ENCODE data around the gene AHRR.

GRCh38 chr5:428219-428618, 106.7 kb downstream of the AHRR start:
- TF ChIP-seq CTCF (conservative IDR thresholded peaks at IDR 0.05; ENCODE audit: low read length) (no peak), EZH2phosphoT487 (IDR thresholded peaks at IDR 0.05; ENCODE audit: borderline replicate concordance, low read depth, low read length) (no peak)

Measured in OCI-LY7 (cell line).